ENCODE results near the gene ELAVL4.

ELAVL4 gene

DNA sequence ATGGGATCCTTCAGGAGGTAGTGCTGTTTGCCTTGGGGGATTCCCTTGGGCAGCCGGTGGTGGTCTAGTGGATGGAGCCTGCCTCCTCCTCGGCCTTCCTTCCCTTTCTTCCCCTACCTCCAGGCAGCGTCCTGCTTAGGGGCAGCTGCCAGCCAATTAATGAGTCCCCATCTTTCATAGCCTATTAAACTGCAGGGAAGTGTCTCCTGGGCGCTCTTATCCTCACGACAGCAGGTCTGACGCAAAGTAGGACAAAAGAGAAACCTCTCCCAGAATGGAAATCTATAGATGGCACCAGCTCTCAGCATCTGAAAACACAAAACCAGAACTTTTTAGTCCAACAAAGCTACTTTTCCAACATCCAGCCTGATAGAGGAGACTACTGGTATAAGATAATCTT is 69.3 kb downstream of the ELAVL4 start:
- no peak for DNase-seq

DNA sequence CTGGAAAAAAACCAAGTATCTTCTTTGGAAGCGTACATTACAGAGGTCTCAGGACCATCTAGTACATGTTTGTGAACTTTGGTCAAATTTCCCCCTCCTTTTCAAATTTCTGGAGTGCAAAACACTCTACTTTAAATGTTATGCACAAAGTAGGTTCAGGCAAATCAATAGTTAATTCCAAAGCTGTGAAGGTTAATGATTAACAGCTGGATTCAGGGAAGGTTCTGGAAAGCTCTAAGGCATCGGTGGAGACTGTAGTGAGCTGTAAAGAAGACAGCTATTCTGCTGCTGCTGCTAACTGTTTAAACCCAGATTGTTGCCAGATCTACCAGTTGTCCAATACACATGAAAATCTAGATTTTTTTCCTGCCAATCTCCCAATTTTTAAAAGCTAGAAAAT is 70.9 kb downstream of the ELAVL4 start:
- DNase-seq: no peak

GRCh38 chr1:50180367-50180766 is 71.6 kb downstream of the ELAVL4 start:
- DNase-seq: no peak

DNA sequence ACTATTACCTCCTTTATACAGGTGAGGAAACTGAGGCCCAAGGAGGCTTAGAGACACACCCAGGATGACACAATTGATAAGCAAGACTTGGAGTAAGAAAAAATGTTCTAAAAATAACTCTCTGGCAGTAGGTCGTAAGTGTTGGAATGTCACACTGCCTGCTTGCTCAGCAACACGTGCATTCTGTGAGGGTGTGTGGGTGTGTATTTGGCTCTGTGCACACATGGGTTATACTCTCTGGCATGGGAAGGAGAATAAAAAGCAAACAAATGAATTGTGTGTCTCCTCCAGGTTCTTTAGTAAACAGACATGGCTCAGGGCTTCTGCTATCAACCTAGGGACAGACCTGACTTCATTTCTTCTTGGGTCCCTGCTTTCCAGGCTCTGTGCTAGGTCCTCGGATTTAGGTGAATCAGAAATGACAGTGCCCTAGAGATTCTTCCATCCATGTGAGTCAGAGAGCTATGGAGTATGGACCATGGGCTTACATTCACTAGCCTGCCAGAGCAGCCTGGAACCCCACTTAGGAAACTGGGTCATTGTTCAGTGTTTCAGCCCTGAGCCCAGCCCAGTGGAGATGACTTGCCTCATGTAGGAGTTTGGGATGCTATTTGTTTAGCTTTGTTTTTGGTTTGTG is 72.4 kb downstream of the ELAVL4 start:
- DNase-seq: peak in 2 of 56 donors; percentile 1 to 6

DNA sequence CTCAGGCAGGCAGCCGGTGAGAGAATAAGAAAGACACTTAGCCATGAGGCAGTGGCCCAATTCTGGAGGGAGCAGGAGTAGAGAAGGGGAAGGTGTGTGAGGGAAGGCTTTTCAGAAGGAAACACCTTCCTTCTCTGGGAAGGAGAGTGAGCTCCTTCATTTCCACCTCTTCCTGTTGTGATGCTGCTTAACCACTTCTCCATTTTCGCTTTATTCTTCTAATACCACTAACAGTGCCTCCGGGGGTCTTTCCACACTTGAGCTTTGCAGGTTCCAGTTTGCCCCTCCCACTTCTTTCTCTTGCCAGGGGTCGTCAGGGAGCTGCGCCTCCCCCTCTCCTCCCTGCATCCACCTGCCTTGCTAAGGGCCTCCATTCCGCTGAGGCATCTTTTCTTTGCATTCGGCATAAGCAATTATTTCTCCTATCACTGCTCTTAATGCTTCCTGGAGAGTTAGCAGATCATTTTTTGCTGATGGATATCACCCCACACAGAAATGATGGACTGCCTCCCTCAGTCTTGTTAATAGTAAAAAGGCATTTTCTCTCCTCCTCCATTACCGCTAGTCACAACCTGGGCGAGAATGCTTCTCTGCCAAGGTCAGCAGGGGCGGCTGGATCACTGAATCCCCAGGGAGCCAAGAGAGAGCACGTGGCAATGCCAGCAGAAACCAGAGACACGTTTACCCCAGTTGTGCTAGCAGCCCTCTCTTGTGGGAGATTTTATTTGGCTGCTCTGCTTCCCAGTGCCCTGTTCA is 74.8 kb downstream of the ELAVL4 start:
- DNase-seq: no peak

GRCh38 chr1:50189369-50189768 is 80.6 kb downstream of the ELAVL4 start:
- no peak for DNase-seq

DNA sequence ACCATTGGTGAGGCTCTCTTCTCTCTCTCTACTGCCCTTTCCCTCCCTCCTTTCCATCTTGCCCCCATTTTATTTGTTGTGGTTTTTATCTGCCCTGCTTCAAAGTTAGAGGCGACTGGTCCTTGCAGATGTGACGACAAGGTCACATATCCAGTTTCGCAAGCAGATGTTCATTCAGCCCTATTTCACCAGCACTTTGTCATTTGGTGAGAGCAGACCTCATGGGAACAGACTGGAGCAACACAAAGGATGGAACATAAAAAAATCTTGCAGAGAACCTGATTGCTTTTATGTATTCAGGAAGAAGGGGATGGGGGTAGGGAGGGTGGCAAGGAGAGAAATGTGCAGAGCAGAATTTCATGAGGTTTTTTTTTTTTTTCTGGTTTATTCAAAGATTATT is 84.3 kb downstream of the ELAVL4 start:
- DNase-seq: no peak

GRCh38 chr1:50195205-50195604 is 86.5 kb downstream of the ELAVL4 start:
- no peak for DNase-seq

- DNase-seq: no peak
These were observed 87.4 kb downstream of the ELAVL4 start for GRCh38 chr1:50196081-50196480.

DNA sequence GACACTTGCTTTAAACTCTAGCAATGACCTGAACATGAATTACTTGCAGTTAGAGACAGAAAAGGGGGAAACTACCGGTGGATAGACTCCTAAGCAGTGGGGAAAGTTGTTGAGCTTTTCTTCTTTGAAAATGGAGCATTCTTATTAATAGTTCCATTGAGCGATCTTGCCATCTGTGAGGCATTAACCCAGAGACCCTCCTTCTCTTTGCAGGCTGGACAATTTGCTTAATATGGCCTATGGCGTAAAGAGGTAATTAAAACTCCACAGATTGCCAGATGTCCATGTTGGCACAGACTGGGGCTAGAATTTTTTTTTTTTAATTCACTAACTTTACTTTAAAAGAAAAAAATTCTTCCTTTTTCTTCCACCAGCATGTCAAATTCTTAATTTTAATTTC is 88.5 kb downstream of the ELAVL4 start:
- no peak for DNase-seq

DNA sequence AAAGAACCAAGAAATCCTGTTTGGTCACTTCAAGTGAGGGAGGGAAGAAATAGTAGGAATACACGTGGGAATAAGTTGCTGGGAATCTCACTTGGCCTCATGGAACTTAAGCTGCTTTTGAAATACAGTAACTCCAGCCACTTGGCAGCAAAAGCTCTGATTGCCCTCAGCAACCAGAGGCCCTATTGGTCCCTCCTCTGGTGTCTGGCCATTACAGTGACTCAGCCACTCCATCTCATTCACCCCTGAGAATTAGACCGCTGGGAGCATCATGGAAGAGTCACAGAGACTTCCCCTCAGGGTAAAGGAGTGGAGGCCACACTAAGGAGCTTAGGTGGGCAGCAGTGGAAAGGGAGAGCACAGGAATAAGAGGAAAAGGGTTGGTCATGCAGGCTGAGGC is 99.6 kb downstream of the ELAVL4 start:
- peak in 2 of 56 donors; percentile 1 to 9 for DNase-seq

DNA sequence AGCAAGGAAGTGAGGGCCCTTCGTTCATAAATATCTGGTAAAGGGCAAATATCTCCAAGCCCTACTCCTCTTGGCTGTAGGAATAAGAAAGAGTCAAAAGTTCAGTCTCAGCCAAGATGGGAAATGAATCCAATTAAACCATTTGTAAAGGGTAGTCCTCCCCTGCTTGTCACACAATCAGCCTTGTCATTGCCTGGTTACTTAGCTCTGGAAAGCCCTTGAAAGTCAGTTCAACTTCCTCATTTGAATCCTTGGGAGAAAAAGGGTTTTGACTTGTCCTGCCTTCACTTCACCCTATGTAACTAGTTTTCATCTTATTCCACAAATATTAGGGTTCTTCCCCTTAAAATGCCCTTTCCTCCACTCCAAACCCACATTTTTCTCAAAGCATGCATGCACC is 100.0 kb downstream of the ELAVL4 start:
- no peak for DNase-seq

- no peak for DNase-seq
These were observed 101.0 kb downstream of the ELAVL4 start for GRCh38 chr1:50209749-50210148.

DNA sequence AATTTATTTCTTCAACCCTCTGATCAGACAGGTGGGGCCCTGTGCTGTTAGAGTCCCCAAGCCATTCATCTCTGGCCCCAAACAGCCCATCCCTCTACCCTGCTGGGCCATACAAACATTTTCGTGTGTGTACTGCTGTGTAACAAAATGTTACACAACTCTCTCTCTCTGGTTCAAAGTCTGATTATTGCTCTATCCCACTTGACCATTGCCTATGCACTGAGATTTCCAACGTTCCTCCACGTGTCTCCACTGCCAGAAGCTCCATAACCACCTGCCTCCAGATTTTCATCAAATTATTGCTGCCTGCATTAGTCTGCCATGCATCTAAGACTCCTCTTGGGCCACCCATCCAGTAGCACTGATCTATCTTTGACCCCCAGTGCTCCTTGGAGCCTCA is 104.8 kb downstream of the ELAVL4 start:
- DNase-seq: no peak

DNA sequence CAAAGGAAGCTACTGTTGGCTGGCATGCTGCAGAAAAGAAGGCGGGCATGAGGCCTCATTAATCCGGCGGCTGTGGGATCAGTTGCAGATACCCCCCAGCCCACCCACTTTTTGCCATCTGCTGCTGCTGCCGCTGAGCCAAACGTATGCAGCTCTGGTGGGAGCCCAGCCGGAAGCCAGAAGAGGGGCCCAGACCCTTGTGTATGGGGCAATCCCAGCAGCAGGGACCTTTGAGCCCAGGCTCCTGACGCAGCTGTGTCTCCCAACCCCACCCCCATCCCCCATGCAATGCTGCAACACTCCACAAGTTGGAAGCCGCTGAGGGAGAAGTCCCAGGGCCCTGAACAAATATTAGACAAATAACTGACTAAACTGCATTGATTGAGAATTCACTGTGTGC is 106.0 kb downstream of the ELAVL4 start:
- no peak for DNase-seq

DNA sequence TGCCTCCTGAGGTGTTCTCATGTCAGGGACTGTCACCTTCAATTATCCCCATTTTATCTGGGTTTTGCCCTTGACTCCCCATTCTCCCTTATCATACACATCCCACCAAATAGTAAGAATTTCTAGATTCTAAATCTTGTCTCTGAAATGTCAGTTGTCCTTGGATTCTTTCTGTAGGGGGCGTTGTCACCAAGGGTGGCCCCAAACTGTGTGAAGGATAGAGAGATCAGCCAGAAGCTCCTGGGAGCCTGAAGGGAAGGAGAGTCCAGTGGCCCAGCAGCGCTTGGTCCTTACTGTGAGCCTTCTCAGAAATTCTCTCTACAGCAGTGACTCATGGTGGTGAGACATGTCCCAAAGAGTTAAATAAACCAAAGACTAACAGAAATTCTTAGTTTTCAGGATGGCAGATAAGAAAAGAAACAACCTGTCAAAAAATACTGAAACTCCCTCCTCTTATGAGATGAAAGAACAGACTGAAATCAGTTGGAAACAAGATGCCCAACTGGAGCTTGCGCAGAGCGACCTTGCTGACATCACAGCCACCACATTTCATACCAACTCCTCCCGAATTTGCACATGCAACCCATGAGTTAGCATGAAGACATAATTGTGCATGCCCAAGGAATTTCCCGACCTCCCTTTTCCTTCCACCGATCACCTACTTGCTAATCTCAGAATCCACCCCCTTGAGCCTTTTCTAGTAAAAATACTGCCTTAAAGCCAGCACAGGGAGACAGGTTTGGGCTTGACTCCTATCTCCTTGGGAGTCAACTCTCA is 109.8 kb downstream of the ELAVL4 start:
- DNase-seq: no peak

GRCh38 chr1:50228871-50229384 is 120.2 kb downstream of the ELAVL4 start:
- no peak for DNase-seq

DNA sequence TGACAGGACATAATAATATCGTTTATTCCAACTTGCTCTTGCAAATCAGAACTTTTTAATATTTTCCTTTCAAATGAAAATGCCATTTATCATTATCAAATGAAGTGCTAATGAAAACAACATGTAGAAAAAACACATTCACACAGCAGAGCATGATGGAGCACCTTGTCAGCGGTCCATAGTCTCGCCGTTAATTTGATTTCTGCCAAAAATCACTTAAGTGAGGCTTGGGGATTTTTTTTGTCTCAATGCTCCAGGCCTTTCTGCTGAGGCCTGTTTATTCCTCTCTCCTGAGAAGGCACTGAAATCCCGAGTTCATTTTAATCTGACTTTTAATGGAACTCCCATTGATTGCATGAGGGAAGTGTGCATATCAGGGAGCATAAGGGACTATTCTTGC is 122.5 kb downstream of the ELAVL4 start:
- no peak for DNase-seq

DNA sequence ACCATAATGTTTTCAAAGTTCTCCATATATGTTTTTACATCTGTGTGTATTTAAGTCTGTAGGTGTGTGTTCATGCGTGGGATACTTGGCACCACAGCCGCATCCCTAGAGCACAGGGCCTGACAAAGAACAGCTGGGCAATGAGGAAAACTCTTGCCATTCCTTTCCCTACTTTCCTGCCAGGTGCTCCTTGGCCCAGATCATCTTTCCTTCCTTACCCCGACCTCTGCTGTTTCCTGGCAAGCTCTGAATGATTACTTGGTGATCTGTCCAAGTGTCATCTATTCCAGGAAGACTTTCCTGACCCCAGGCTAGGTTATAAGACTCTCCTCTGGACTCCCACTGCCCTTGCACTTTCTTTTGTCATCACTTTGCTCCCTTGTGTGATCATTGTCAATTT is 123.6 kb downstream of the ELAVL4 start:
- DNase-seq: no peak

DNA sequence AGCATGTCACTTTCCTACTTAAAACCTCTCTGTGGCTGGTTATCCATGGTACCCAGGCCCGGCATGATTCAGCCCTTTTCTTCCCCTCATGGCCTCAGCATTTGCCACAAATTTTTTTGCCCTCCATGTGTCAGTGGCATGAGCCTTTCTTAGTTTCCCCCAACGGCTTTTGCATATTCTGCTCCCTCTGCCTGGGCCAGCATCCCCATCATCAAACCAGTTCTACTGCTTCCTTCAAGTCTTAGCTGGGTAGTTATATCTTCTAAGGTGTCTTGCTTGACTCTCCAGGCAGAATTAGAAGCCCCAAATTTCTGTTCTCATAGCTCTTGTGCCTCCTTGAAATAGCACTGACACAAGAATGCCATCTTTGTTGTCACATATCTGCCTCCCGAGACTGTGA is 127.9 kb downstream of the ELAVL4 start:
- no peak for DNase-seq

DNA sequence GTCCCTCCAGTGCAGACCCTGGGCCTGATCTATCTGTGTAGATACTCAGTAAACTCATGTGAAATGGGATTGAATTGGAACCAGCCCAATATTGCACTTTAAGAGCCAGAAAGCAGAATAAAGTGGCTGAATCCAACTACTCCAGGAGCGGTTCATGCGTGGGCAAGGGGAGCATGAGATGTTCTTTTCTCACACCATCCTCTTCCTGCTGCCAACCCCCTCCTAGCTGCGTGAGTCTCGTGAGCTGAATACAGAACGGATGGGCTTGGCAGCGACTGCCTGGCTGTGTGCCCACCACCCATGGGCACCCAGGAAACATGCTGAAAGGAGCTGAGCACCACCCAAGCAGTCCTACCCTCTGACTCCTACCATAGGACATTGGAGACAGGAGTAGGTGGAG is 128.3 kb downstream of the ELAVL4 start:
- DNase-seq: no peak

GRCh38 chr1:50243939-50244338 is 135.2 kb downstream of the ELAVL4 start:
- DNase-seq: no peak
